Mesenchymal stem cell (in vitro differentiated cells and primary cell): ENCODE measurements around the gene SIVA1.

Source experiments
- DNase-seq: peaks from one replicate; pipeline ENCODE4 v3.0.0-alpha.2; 2013
- H2AFZ ChIP-seq: one replicate; pipeline ENCODE4 v1.6.1; 2013; ENCODE audit warnings: low read depth, mild to moderate bottlenecking, control low read depth, inconsistent platforms, low read length, moderate library complexity
- H2AK5ac ChIP-seq: 2 replicates; pipeline ENCODE4 v1.6.1; 2013; ENCODE audit warnings: low read length, moderate library complexity, mild to moderate bottlenecking, inconsistent platforms; ENCODE audit not compliant: severe bottlenecking
- H2BK120ac ChIP-seq: one replicate; pipeline ENCODE4 v1.6.1; 2013; ENCODE audit warnings: low read depth, mild to moderate bottlenecking, inconsistent platforms, low read length, moderate library complexity
- H2BK12ac ChIP-seq, 2 experiments: one replicate each; pipeline ENCODE4 v1.6.1; 2013; ENCODE audit warnings: inconsistent platforms in 2 of 2, low read length in 2 of 2, mild to moderate bottlenecking in 2 of 2, moderate library complexity in 2 of 2, control low read depth in 1 of 2
- H2BK15ac ChIP-seq: one replicate; pipeline ENCODE4 v1.6.1; 2013; ENCODE audit warnings: mild to moderate bottlenecking, low read depth, inconsistent platforms; ENCODE audit not compliant: poor library complexity, severe bottlenecking
- H2BK5ac ChIP-seq: 2 replicates; pipeline ENCODE4 v1.6.1; 2013; ENCODE audit warnings: low read depth, mild to moderate bottlenecking, low read length, control low read depth, inconsistent platforms; ENCODE audit not compliant: poor library complexity, severe bottlenecking
- H3K14ac ChIP-seq, 2 experiments: one replicate each; pipeline ENCODE4 v1.6.1; 2013; ENCODE audit warnings: inconsistent platforms in 2 of 2, low read length in 2 of 2, control low read depth in 1 of 2, mild to moderate bottlenecking in 1 of 2, moderate library complexity in 1 of 2
- H3K18ac ChIP-seq, 2 experiments: one replicate each; pipeline ENCODE4 v1.6.1; 2013; ENCODE audit warnings: inconsistent platforms in 2 of 2, low read length in 2 of 2, control low read depth in 1 of 2, low read depth in 1 of 2, mild to moderate bottlenecking in 1 of 2
- H3K23ac ChIP-seq, 2 experiments: one replicate each; pipeline ENCODE4 v1.6.1; 2013; ENCODE audit warnings: inconsistent platforms in 2 of 2, low read length in 2 of 2, mild to moderate bottlenecking in 2 of 2, moderate library complexity in 2 of 2, control low read depth in 1 of 2
- H3K27ac ChIP-seq: 2 replicates; pipeline ENCODE4 v1.5.1; 2013; ENCODE audit warnings: mild to moderate bottlenecking, moderate library complexity, low read length, control low read depth, inconsistent platforms; ENCODE audit not compliant: poor library complexity, severe bottlenecking
- H3K27me3 ChIP-seq, 2 experiments: 2 replicates each; pipeline versions ENCODE4 v1.6.1 to v1.7.0; 2013; ENCODE audit warnings: low read length in 2 of 2, mild to moderate bottlenecking in 2 of 2, moderate library complexity in 2 of 2, control low read depth in 1 of 2, inconsistent platforms in 1 of 2; ENCODE audit not compliant: control insufficient read depth in 1 of 2, insufficient read depth in 1 of 2
- H3K36me3 ChIP-seq, 2 experiments: 2 replicates each; pipeline versions ENCODE4 v1.6.1 to v1.7.0; 2013; ENCODE audit warnings: low read length in 2 of 2, control low read depth in 1 of 2, inconsistent platforms in 1 of 2, low read depth in 1 of 2, mild to moderate bottlenecking in 1 of 2; ENCODE audit not compliant: insufficient read depth in 2 of 2, control insufficient read depth in 1 of 2
- H3K4ac ChIP-seq, 2 experiments: one replicate each; pipeline ENCODE4 v1.6.1; 2013; ENCODE audit warnings: inconsistent platforms in 2 of 2, low read length in 2 of 2, mild to moderate bottlenecking in 2 of 2, moderate library complexity in 2 of 2, control low read depth in 1 of 2, low read depth in 1 of 2
- H3K4me1 ChIP-seq: 2 replicates; pipeline ENCODE4 v1.6.1; 2013; ENCODE audit warnings: low read depth, low read length, control low read depth; ENCODE audit not compliant: control insufficient read depth, insufficient read depth
- H3K4me2 ChIP-seq: 2 replicates; pipeline ENCODE4 v1.6.1; 2013; ENCODE audit warnings: low read length, mild to moderate bottlenecking, inconsistent platforms; ENCODE audit not compliant: poor library complexity, severe bottlenecking
- H3K4me3 ChIP-seq, 2 experiments: 2 replicates each; pipeline versions ENCODE4 v1.5.1 to v1.7.0; 2013; ENCODE audit warnings: low read length in 2 of 2, mild to moderate bottlenecking in 2 of 2, control low read depth in 1 of 2, low read depth in 1 of 2; ENCODE audit not compliant: insufficient read depth in 1 of 2
- H3K79me1 ChIP-seq: replicated peaks from 2 replicates; pipeline ENCODE4 v1.6.1; 2013; ENCODE audit warnings: mild to moderate bottlenecking, control low read depth, low read length, inconsistent platforms; ENCODE audit not compliant: poor library complexity, severe bottlenecking
- H3K9ac ChIP-seq: 2 replicates; pipeline ENCODE4 v1.7.0; 2013; ENCODE audit warnings: mild to moderate bottlenecking, low read length, moderate library complexity
- H3K9me3 ChIP-seq: 2 replicates; pipeline ENCODE4 v1.7.0; 2013; ENCODE audit warnings: mild to moderate bottlenecking, low read length; ENCODE audit not compliant: control insufficient read depth
- H4K8ac ChIP-seq: one replicate; pipeline ENCODE4 v1.6.1; 2013; ENCODE audit warnings: inconsistent platforms, mild to moderate bottlenecking, low read length, moderate library complexity
- H4K91ac ChIP-seq: one replicate; pipeline ENCODE4 v1.6.1; 2013; ENCODE audit warnings: mild to moderate bottlenecking, low read length, inconsistent platforms
- WGBS: methylation state at CpG from one replicate; pipeline ENCODE4 v1.1.7; 2013; ENCODE audit warnings: mixed read lengths; 5-methylcytosine and 5-hydroxymethylcytosine counted together

The SIVA1 gene

DNA sequence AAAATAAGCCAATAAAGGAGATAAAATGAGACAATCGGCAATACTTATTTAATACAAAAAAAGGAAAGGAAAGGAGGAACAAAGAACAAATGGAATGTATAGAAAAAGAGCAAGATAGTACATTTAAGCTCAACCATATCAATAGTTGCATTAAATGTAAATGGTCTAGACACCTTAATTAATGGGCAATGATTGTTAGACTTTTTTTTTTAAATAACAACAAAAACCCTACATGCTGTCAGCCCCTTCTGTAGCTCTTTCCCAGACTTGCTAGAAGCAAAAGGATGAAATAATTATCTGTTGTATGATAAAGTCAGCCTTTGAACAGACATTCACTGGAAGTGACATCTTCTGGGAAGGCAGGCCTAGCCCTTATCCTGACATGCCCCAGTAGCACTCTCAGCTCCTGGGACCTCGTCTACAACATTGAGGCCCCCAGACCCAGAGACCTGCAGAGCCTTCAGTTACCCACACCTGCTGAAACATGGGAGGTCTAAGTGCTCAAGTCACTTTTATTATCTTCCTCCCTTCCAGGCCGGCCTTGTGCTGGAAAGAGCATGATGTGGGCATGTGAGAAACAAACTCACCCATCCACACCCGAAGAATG lies 13.4 kb downstream of the SIVA1 start:
- no peak overlapping the region for H3K4me2 ChIP-seq
- no peak overlapping the region for H3K18ac ChIP-seq
- no peak overlapping the region for H2AFZ ChIP-seq
- no peaks in the 10 kb centered on the region for H3K9me3 ChIP-seq
- peaks cover under 1% of the 10 kb centered on the region for H3K79me1 ChIP-seq
- H3K9ac ChIP-seq: no peak overlapping the region
- 90% methylated on average over 2 of the region's 4 CpGs for WGBS
- H3K4me3 ChIP-seq: no peak overlapping the region
- H2AK5ac ChIP-seq: no peak overlapping the region
- no peak overlapping the region for H2BK15ac ChIP-seq
- no peaks in the 10 kb centered on the region for H3K27me3 ChIP-seq
- DNase-seq: no peak
- no peak overlapping the region for H3K14ac ChIP-seq
- no peak overlapping the region for H2BK12ac ChIP-seq
- H2BK120ac ChIP-seq: no peak overlapping the region
- no peak overlapping the region for H2BK5ac ChIP-seq
- peaks cover 24 to 26% of the 10 kb centered on the region in 2 experiments for H3K36me3 ChIP-seq
- peaks cover 10% of the 10 kb centered on the region for H3K4me1 ChIP-seq
- H3K27ac ChIP-seq: no peak overlapping the region
- no peak overlapping the region for H4K91ac ChIP-seq
- H3K4ac ChIP-seq: no peak overlapping the region
- no peak overlapping the region for H3K23ac ChIP-seq
- H4K8ac ChIP-seq: no peak overlapping the region

DNA sequence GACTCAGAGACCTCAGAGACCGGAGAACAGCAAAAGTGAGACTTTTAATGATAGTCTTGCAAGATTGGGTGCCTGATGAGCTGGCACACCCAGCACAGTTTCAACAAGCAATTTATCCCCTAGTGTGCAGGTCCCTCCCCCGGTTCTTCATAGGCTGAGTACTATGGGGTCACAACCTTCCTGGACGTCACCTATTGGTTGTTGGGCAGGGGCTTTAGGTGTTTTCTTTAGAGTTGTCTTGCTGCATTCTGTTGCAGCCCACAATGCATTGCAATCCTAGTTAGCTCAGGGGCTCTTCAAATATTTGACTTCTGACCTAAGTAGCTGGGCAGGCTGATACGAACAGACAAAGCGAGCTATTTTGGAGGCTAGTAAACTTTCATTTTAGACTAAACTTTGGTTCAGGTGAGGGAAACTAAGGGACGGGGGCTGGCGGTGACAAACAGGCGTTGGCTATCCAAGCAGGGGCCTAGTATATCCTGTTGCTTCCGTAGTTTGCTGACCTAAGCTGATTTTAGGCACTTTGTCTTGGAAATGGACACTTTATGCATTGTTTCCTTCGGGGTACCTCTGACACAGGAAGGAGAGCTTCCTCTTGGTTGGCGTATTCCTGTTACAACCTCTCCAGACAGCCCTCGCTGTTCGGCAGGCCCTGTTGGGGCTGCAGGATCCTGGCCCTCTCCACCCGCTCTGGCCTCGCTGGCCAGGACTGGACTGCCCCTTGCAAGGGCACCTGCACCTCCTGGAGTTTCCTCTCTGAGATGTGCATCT lies 14.1 kb downstream of the SIVA1 start:
- no peaks in the 10 kb centered on the region for H3K9me3 ChIP-seq

DNA sequence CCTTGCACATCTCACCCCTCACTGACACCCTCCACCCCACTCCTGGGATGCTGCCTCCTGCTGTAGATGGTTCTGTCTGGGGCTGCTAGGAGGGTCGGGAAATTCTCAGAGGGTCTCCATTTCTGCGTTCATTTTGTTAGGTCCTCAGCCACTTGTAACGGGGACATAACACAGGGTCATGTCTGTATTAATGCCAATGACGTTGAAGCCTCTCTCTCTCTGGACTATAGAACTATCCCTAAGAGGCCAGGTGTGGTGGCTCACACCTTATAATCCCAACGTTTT lies 14.6 kb downstream of the SIVA1 start:
- H3K4me3 ChIP-seq: no peak overlapping the region
- H3K18ac ChIP-seq: no peak overlapping the region
- DNase-seq: no peak
- no peak overlapping the region for H3K4ac ChIP-seq
- H3K4me2 ChIP-seq: no peak overlapping the region
- 94% methylated on average over 5 of the region's 5 CpGs for WGBS
- no peak overlapping the region for H3K14ac ChIP-seq
- no peaks in the 10 kb centered on the region for H3K27me3 ChIP-seq
- peaks cover 10% of the 10 kb centered on the region for H3K4me1 ChIP-seq
- H3K23ac ChIP-seq: no peak overlapping the region
- no peak overlapping the region for H4K91ac ChIP-seq
- H3K9me3 ChIP-seq: no peaks in the 10 kb centered on the region
- H3K36me3 ChIP-seq: peaks cover 27 to 37% of the 10 kb centered on the region in 2 experiments
- H2BK15ac ChIP-seq: no peak overlapping the region
- H3K9ac ChIP-seq: no peak overlapping the region
- H2AK5ac ChIP-seq: no peak overlapping the region
- H2BK5ac ChIP-seq: no peak overlapping the region
- peak overlapping the region in 1 of 2 experiments; percentile 39 for H2BK12ac ChIP-seq
- no peaks in the 10 kb centered on the region for H3K79me1 ChIP-seq
- H2AFZ ChIP-seq: no peak overlapping the region
- no peak overlapping the region for H2BK120ac ChIP-seq
- peak overlapping the region; percentile 19 for H4K8ac ChIP-seq
- H3K27ac ChIP-seq: no peak overlapping the region

More for the DNA sequence above, 14.1 kb downstream of the SIVA1 start:
- H3K4ac ChIP-seq: no peak overlapping the region
- DNase-seq: no peak
- H3K18ac ChIP-seq: no peak overlapping the region
- no peak overlapping the region for H3K4me2 ChIP-seq
- H2BK120ac ChIP-seq: no peak overlapping the region
- no peak overlapping the region for H3K27ac ChIP-seq
- no peak overlapping the region for H2AK5ac ChIP-seq
- no peaks in the 10 kb centered on the region for H3K27me3 ChIP-seq
- peaks cover 10% of the 10 kb centered on the region for H3K4me1 ChIP-seq
- H2BK15ac ChIP-seq: no peak overlapping the region
- no peak overlapping the region for H4K91ac ChIP-seq
- H3K4me3 ChIP-seq: no peak overlapping the region
- H3K23ac ChIP-seq: no peak overlapping the region
- no peaks in the 10 kb centered on the region for H3K79me1 ChIP-seq
- H3K9ac ChIP-seq: no peak overlapping the region
- peaks cover 26 to 32% of the 10 kb centered on the region in 2 experiments for H3K36me3 ChIP-seq
- no peak overlapping the region for H2AFZ ChIP-seq
- WGBS: 84% methylated on average over 12 of the region's 15 CpGs
- peak overlapping the region; percentile 19 for H4K8ac ChIP-seq
- no peak overlapping the region for H3K14ac ChIP-seq
- H2BK5ac ChIP-seq: no peak overlapping the region
- H2BK12ac ChIP-seq: peak overlapping the region in 1 of 2 experiments; percentile 39

DNA sequence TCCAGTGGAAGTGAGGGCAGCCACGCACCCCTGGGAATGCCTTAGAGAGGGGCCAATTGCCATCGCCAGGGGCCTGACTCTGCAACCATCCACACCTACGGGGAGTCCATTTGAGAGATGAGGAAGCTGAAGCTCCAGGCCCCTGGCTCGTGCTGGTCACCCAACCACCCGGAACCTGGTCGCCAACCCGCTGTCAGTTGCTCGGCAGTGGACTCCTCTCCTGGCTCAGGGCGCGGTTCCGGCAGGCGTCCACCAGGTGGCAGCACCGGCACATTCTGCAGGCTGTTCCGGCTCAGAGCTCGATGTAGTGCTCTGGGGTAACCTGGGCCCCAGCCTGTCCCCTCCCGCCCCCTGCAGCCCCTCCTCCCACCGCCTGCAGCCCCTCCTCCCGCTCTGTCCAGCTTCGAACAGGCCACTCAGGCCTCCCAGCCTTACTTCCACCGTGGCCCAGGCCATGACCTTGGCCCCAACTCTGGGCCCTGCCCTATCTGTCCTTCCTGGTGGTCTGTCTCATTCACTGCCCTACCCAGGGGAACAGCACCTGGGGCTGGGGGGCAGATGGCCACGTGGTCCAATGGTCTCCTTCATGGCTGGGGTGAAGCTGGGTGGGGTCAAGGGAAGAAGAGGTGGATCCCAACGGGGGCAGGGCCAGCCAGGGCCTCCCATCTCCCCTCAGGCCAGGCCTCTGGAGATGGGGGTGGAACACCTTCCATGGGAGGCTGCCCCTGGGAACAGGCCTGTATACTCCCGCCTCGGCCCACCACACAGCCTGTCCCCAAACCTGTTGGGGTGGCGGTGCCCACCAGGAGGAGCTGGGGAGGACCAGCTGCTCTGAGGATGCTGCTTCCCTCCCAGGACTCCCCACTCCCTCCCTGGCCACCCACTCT lies 15.7 kb downstream of the SIVA1 start:
- H3K23ac ChIP-seq: no peak overlapping the region
- H3K9me3 ChIP-seq: no peaks in the 10 kb centered on the region
- peak overlapping the region; percentile 88 for H4K91ac ChIP-seq
- no peaks in the 10 kb centered on the region for H3K27me3 ChIP-seq
- H2AFZ ChIP-seq: no peak overlapping the region
- no peak overlapping the region for H3K14ac ChIP-seq
- H4K8ac ChIP-seq: peak overlapping the region; percentile 94
- H3K18ac ChIP-seq: peak overlapping the region; percentile 48 to 92
- no peak overlapping the region for H2BK15ac ChIP-seq
- no peak overlapping the region for H3K4me2 ChIP-seq
- H2BK5ac ChIP-seq: no peak overlapping the region
- WGBS: 20% methylated on average over 23 of the region's 25 CpGs
- H2BK12ac ChIP-seq: peak overlapping the region in 1 of 2 experiments; percentile 87
- peaks cover 37 to 48% of the 10 kb centered on the region in 2 experiments for H3K36me3 ChIP-seq
- no peak overlapping the region for H3K4me3 ChIP-seq
- H3K79me1 ChIP-seq: peaks cover 4% of the 10 kb centered on the region
- H2AK5ac ChIP-seq: no peak overlapping the region
- peaks cover 10% of the 10 kb centered on the region for H3K4me1 ChIP-seq
- no peak overlapping the region for H3K27ac ChIP-seq
- H3K4ac ChIP-seq: peak overlapping the region in 1 of 2 experiments; percentile 82
- peak; percentile 83 for DNase-seq
- H3K9ac ChIP-seq: peak overlapping the region; percentile 22
- no peak overlapping the region for H2BK120ac ChIP-seq
